ENCODE measurements around the gene CNTROB. TPM values are rescaled to one million over a fixed set of nuclear protein-coding genes. Genes with fewer than 3 reads are reported as not detected.

The CNTROB gene
- total RNA-seq, 4 donors from 2014 or later = 7.1 to 58.5 (median 26.1) TPM

DNA sequence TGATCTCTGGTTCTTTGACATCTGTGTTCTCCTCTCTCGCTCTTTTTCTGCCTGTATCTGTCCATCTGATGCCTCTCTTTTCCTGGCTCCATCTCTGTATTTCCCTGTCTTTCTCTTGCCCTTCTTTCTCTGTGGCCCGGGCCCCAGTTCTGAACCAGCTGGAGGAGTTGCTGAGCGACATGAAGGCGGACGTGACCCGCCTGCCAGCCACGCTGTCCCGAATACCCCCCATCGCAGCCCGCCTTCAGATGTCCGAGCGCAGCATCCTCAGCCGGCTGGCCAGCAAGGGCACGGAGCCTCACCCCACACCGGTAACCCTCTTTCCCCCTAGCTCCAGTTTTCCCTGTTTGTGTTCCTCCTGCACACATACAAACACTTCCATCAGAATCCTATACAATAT, 21.7 kb upstream of the CNTROB start:
- H3K27me3 ChIP-seq = no peaks in the 10 kb centered on the region
- no peaks in the 10 kb centered on the region for H3K36me3 ChIP-seq
- intact Hi-C loops (cut with DNase I; ENCODE audit: low total_unique reads) = loop anchor here (5.0 kb wide), 1 partner anchor 82 kb away; no protein-coding TSS in a partner anchor
- H3K4me1 ChIP-seq = peaks cover 0 to 5% of the 10 kb centered on the region in 2 donors
- H3K27ac ChIP-seq = no peak overlapping the region
- TF ChIP-seq, protein P1, sequence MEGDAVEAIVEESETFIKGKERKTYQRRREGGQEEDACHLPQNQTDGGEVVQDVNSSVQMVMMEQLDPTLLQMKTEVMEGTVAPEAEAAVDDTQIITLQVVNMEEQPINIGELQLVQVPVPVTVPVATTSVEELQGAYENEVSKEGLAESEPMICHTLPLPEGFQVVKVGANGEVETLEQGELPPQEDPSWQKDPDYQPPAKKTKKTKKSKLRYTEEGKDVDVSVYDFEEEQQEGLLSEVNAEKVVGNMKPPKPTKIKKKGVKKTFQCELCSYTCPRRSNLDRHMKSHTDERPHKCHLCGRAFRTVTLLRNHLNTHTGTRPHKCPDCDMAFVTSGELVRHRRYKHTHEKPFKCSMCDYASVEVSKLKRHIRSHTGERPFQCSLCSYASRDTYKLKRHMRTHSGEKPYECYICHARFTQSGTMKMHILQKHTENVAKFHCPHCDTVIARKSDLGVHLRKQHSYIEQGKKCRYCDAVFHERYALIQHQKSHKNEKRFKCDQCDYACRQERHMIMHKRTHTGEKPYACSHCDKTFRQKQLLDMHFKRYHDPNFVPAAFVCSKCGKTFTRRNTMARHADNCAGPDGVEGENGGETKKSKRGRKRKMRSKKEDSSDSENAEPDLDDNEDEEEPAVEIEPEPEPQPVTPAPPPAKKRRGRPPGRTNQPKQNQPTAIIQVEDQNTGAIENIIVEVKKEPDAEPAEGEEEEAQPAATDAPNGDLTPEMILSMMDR (IDR thresholded peaks at IDR 0.05) = no peak
- no peak for TF ChIP-seq POLR2A (IDR thresholded peaks at IDR 0.05)
- H3K9me3 ChIP-seq = no peaks in the 10 kb centered on the region
- no peak overlapping the region for H3K4me3 ChIP-seq
- no peak for DNase-seq

GRCh38 chr17:7910711-7911110, 21.3 kb upstream of the CNTROB start:
- H3K36me3 ChIP-seq = no peaks in the 10 kb centered on the region
- H3K27ac ChIP-seq = no peak overlapping the region
- DNase-seq = no peak
- intact Hi-C loops (cut with DNase I; ENCODE audit: low total_unique reads) = loop anchor here (5.0 kb wide), 1 partner anchor 82 kb away; no protein-coding TSS in a partner anchor
- H3K4me3 ChIP-seq = no peak overlapping the region
- peaks cover 0 to 5% of the 10 kb centered on the region in 2 donors for H3K4me1 ChIP-seq
- no peaks in the 10 kb centered on the region for H3K27me3 ChIP-seq
- no peak for TF ChIP-seq POLR2A (IDR thresholded peaks at IDR 0.05)
- TF ChIP-seq, protein P1 (IDR thresholded peaks at IDR 0.05) = no peak
- H3K9me3 ChIP-seq = no peaks in the 10 kb centered on the region

- no peak for DNase-seq
- intact Hi-C loops (cut with DNase I; ENCODE audit: low total_unique reads) = loop anchor here (5.0 kb wide), 1 partner anchor 81 kb away; no protein-coding TSS in a partner anchor
Measured at GRCh38 chr17:7911116-7911515, 20.9 kb upstream of the CNTROB start.

GRCh38 chr17:7912927-7913524, 19.0 kb upstream of the CNTROB start:
- peak in 1 of 2 donors; percentile 63 for DNase-seq
- Histone ChIP-seq H3K27ac (peak overlapping the region; percentile 8 to 50), H3K4me3 (no peak overlapping the region), H3K4me1 (peaks cover 0 to 15% of the 10 kb centered on the region in 2 donors), H3K27me3 (no peaks in the 10 kb centered on the region), H3K36me3 (no peaks in the 10 kb centered on the region), H3K9me3 (no peaks in the 10 kb centered on the region)
- TF ChIP-seq, protein P1 (IDR thresholded peaks at IDR 0.05) = peak; percentile 61 to 89 (median 76)
- no peak for TF ChIP-seq POLR2A (IDR thresholded peaks at IDR 0.05)
- intact Hi-C loops (cut with DNase I; ENCODE audit: low total_unique reads) = loop anchor here (5.0 kb wide), 1 partner anchor 79 kb away; no protein-coding TSS in a partner anchor

More at GRCh38 chr17:7911116-7911515, 20.9 kb upstream of the CNTROB start:
- Histone ChIP-seq H3K27ac (no peak overlapping the region), H3K4me3 (no peak overlapping the region), H3K9me3 (no peaks in the 10 kb centered on the region), H3K4me1 (peaks cover 0 to 6% of the 10 kb centered on the region in 2 donors), H3K36me3 (no peaks in the 10 kb centered on the region), H3K27me3 (no peaks in the 10 kb centered on the region)
- TF ChIP-seq POLR2A (IDR thresholded peaks at IDR 0.05) = no peak
- TF ChIP-seq, protein P1 (IDR thresholded peaks at IDR 0.05) = no peak

DNA sequence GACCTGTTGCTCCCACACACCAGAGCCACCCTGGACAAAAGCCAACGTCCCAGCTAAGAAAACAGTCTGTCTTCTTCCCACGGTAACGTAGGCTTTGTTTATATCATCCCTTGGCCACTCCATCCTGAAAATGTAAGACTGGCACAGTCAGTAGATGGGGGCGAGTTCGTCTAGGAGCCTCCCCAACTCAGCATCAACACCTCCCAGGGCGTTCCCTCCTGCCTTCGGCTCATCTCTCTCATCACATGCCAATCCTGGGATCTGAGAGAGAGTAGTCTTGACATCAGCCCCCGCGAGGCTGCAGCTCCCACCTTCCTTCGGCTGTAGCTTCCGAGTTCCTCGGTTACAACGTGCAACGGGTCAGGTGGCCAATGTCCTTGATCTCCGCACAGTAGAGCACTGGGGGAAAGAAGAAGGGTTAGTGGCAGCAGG, 16.8 kb upstream of the CNTROB start:
- TF ChIP-seq POLR2A (IDR thresholded peaks at IDR 0.05) = no peak
- Histone ChIP-seq H3K36me3 (no peaks in the 10 kb centered on the region), H3K4me3 (peak overlapping the region; percentile 55 to 75), H3K27ac (peak overlapping the region; percentile 96 to 97), H3K9me3 (no peaks in the 10 kb centered on the region), H3K4me1 (peaks cover 0 to 15% of the 10 kb centered on the region in 2 donors), H3K27me3 (no peaks in the 10 kb centered on the region)
- peak; percentile 70 to 71 for DNase-seq
- intact Hi-C loops (cut with DNase I; ENCODE audit: low total_unique reads) = no loop called here
